IMR-90 (cell line): ENCODE results near the gene SIRT7. TPM values are rescaled to one million over a fixed set of nuclear protein-coding genes. Genes with fewer than 3 reads are reported as not detected.

Source experiments
- ATAC-seq: fragments of 200-7000 bp; cut with Tn5 transposase; 2 replicates; pipeline ENCODE4 v1.9.1; 2020; ENCODE audit warnings: low read depth, mild to moderate bottlenecking, moderate library complexity
- BruUV-seq: library from RNA; stranded (reverse); fragments of 400-500 nt; replicated peaks from 2 replicates; lab custom pipeline; 2021; lab: Mats Ljungman, UMichigan
- CTCF ChIA-PET: fragments of 300-600 bp; formaldehyde crosslinking; extraction: SDS; loops from one replicate; lab custom pipeline; 2021; ENCODE audit warnings: antibody characterized with exemption; lab: Yijun Ruan, JAX
- POLR2A ChIA-PET: fragments of 300-600 bp; sonication (Branson Sonifier 250); formaldehyde crosslinking; loops from one replicate; lab custom pipeline; 2022; ENCODE audit warnings: antibody characterized with exemption; ENCODE audit not compliant: unreplicated experiment; lab: Charles Lee
- DNase-seq: peaks from one replicate; pipeline ENCODE4 v3.0.0; 2013
- H2AFZ ChIP-seq: replicated peaks from 2 replicates; pipeline ENCODE3; 2013; ENCODE audit warnings: low read length, mild to moderate bottlenecking; ENCODE audit not compliant: poor library complexity
- H2AK5ac ChIP-seq: 2 replicates; pipeline ENCODE4 v1.6.1; 2013; ENCODE audit warnings: low read depth, low read length, inconsistent platforms
- H2AK9ac ChIP-seq: replicated peaks from 2 replicates; pipeline ENCODE3; 2013; ENCODE audit warnings: mild to moderate bottlenecking, low read depth, low read length, moderate library complexity; ENCODE audit not compliant: poor library complexity
- H2BK120ac ChIP-seq: 2 replicates; pipeline ENCODE4 v1.6.1; 2013; ENCODE audit warnings: low read depth, low read length, inconsistent platforms
- H2BK15ac ChIP-seq: 3 replicates; pipeline ENCODE4 v1.6.1; 2013; ENCODE audit warnings: low read depth, low read length, inconsistent platforms
- H2BK20ac ChIP-seq: 2 replicates; pipeline ENCODE4 v1.6.1; 2013; ENCODE audit warnings: low read depth, mild to moderate bottlenecking, inconsistent platforms, low read length, moderate library complexity
- H2BK5ac ChIP-seq: 2 replicates; pipeline ENCODE4 v1.6.1; 2013; ENCODE audit warnings: mild to moderate bottlenecking, low read depth, low read length, inconsistent platforms; ENCODE audit not compliant: poor library complexity, severe bottlenecking
- H3K14ac ChIP-seq: replicated peaks from 2 replicates; pipeline ENCODE4 v1.6.1; 2013; ENCODE audit warnings: low read depth, low read length, inconsistent platforms
- H3K18ac ChIP-seq: 2 replicates; pipeline ENCODE4 v1.6.1; 2013; ENCODE audit warnings: low read depth, low read length, control low read depth
- H3K23ac ChIP-seq: 2 replicates; pipeline ENCODE4 v1.6.1; 2013; ENCODE audit warnings: low read depth, low read length, inconsistent platforms
- H3K27ac ChIP-seq: 2 replicates; pipeline ENCODE4 v1.5.1; 2013; ENCODE audit warnings: mild to moderate bottlenecking, control low read depth, low read length; ENCODE audit not compliant: insufficient read depth
- H3K27me3 ChIP-seq: 2 replicates; pipeline ENCODE4 v1.6.1; 2013; ENCODE audit warnings: low read length; ENCODE audit not compliant: control insufficient read depth, insufficient read depth
- H3K36me3 ChIP-seq: 2 replicates; pipeline ENCODE4 v1.6.1; 2013; ENCODE audit warnings: low read length, mixed read lengths; ENCODE audit not compliant: control insufficient read depth, insufficient read depth
- H3K4ac ChIP-seq: 2 replicates; pipeline ENCODE4 v1.6.1; 2013; ENCODE audit warnings: low read depth, low read length, inconsistent platforms
- H3K4me1 ChIP-seq: 2 replicates; pipeline ENCODE4 v1.6.1; 2013; ENCODE audit warnings: low read length, mixed read lengths; ENCODE audit not compliant: control insufficient read depth, insufficient read depth
- H3K4me2 ChIP-seq: 2 replicates; pipeline ENCODE4 v1.6.1; 2013; ENCODE audit warnings: low read depth, mild to moderate bottlenecking, control low read depth, low read length, moderate library complexity
- H3K4me3 ChIP-seq: 2 replicates; pipeline ENCODE4 v1.5.1; 2013; ENCODE audit warnings: low read depth, mild to moderate bottlenecking, control low read depth, low read length, moderate library complexity; ENCODE audit not compliant: insufficient read depth
- H3K56ac ChIP-seq: 2 replicates; pipeline ENCODE4 v1.6.1; 2013; ENCODE audit warnings: low read length, inconsistent platforms; ENCODE audit not compliant: insufficient read depth; ENCODE audit errors: extremely low read depth
- H3K79me1 ChIP-seq, 2 experiments: 2 replicates each; pipeline ENCODE4 v1.6.1; 2013; ENCODE audit warnings: low read length in 2 of 2, inconsistent platforms in 1 of 2, low read depth in 1 of 2
- H3K9ac ChIP-seq: 2 replicates; pipeline ENCODE4 v1.6.1; 2013; ENCODE audit warnings: low read depth, low read length, control low read depth
- H3K9me1 ChIP-seq: 2 replicates; pipeline ENCODE4 v1.6.1; 2013; ENCODE audit warnings: low read length, inconsistent platforms; ENCODE audit not compliant: insufficient read depth
- H3K9me3 ChIP-seq: 2 replicates; pipeline ENCODE4 v1.6.1; 2013; ENCODE audit warnings: low read length; ENCODE audit not compliant: control insufficient read depth, insufficient read depth
- H4K20me1 ChIP-seq: 2 replicates; pipeline ENCODE4 v1.6.1; 2013; ENCODE audit warnings: low read length, inconsistent platforms; ENCODE audit not compliant: insufficient read depth
- H4K5ac ChIP-seq: 2 replicates; pipeline ENCODE4 v1.6.1; 2013; ENCODE audit warnings: mild to moderate bottlenecking, low read depth, low read length, control low read depth
- H4K8ac ChIP-seq, 2 experiments: 2 replicates each; pipeline ENCODE4 v1.6.1; 2013; ENCODE audit warnings: low read depth in 2 of 2, low read length in 2 of 2, control low read depth in 1 of 2, inconsistent platforms in 1 of 2
- H4K91ac ChIP-seq: 2 replicates; pipeline ENCODE4 v1.6.1; 2013; ENCODE audit warnings: low read depth, low read length, inconsistent platforms; ENCODE audit not compliant: insufficient read depth
- BHLHE40 ChIP-seq: fragments of 150-350 bp; IDR thresholded peaks from 2 replicates; pipeline ENCODE4 v1.6.1; 2016; ENCODE audit warnings: mild to moderate bottlenecking, low read depth, low read length
- CEBPB ChIP-seq: IDR thresholded peaks from 2 replicates; pipeline ENCODE4 v1.6.1; 2012; ENCODE audit warnings: low read depth, low read length, improper control_type of control experiment
- CHD1 ChIP-seq: IDR thresholded peaks from 2 replicates; pipeline ENCODE4 v1.6.1; 2012; ENCODE audit warnings: low read depth, low read length, improper control_type of control experiment
- CTCF ChIP-seq: conservative IDR thresholded peaks from 2 replicates; pipeline ENCODE4 v1.5.1; 2012; ENCODE audit warnings: mild to moderate bottlenecking, low read depth, low read length, improper control_type of control experiment
- ELK1 ChIP-seq: fragments of 150-350 bp; IDR thresholded peaks from 2 replicates; pipeline ENCODE4 v1.6.1; 2016; ENCODE audit warnings: low read depth, mild to moderate bottlenecking, low read length, moderate library complexity, borderline replicate concordance
- FOS ChIP-seq: fragments of 150-350 bp; IDR thresholded peaks from 2 replicates; pipeline ENCODE4 v1.6.1; 2016; ENCODE audit warnings: low read depth, low read length
- MAFK ChIP-seq: IDR thresholded peaks from 2 replicates; pipeline ENCODE4 v1.6.1; 2012; ENCODE audit warnings: low read depth, low read length, improper control_type of control experiment
- MAZ ChIP-seq: IDR thresholded peaks from 2 replicates; pipeline ENCODE4 v1.6.1; 2012; ENCODE audit warnings: low read depth, mild to moderate bottlenecking, low read length, improper control_type of control experiment, moderate library complexity, borderline replicate concordance
- MXI1 ChIP-seq: IDR thresholded peaks from 2 replicates; pipeline ENCODE4 v1.6.1; 2012; ENCODE audit warnings: low read depth, mild to moderate bottlenecking, low read length, moderate library complexity, borderline replicate concordance
- NFE2L2 ChIP-seq: fragments of 150-350 bp; IDR thresholded peaks from 2 replicates; pipeline ENCODE4 v1.6.1; 2016; ENCODE audit warnings: low read depth, mild to moderate bottlenecking, low read length
- POLR2A ChIP-seq: IDR thresholded peaks from 2 replicates; pipeline ENCODE4 v1.6.1; 2012; ENCODE audit warnings: mild to moderate bottlenecking, low read depth, low read length
- RAD21 ChIP-seq: IDR thresholded peaks from 2 replicates; pipeline ENCODE4 v1.6.1; 2012; ENCODE audit warnings: low read length, improper control_type of control experiment
- RCOR1 ChIP-seq: IDR thresholded peaks from 2 replicates; pipeline ENCODE4 v1.6.1; 2012; ENCODE audit warnings: mild to moderate bottlenecking, low read length, improper control_type of control experiment; ENCODE audit not compliant: insufficient replicate concordance
- RFX5 ChIP-seq: IDR thresholded peaks from 2 replicates; pipeline ENCODE4 v1.8.0; 2012; ENCODE audit warnings: low read depth, mild to moderate bottlenecking, low read length, moderate library complexity
- SMC3 ChIP-seq: fragments of 150-350 bp; IDR thresholded peaks from 2 replicates; pipeline ENCODE4 v1.6.1; 2016; ENCODE audit warnings: low read depth, mild to moderate bottlenecking, antibody characterized with exemption, low read length, moderate library complexity
- WGBS, 2 experiments: methylation state at CpG; one replicate each; pipeline versions ENCODE4 v1.1.5 to v1.1.7; 2013; ENCODE audit warnings: missing lambda C conversion rate in 2 of 2; ENCODE audit not compliant: insufficient read length in 1 of 2; ENCODE audit errors: extremely low coverage in 2 of 2; 5-methylcytosine and 5-hydroxymethylcytosine counted together
- dilution Hi-C: fragments of 300-500 bp; cut with HindIII; formaldehyde crosslinking; loops from one replicate; pipeline ENCODE4 v1.14.3; 2018; ENCODE audit warnings: low sequenced_read_pairs; ENCODE audit not compliant: unreplicated experiment
- in situ Hi-C: fragments of 300-500 bp; cut with MboI; formaldehyde crosslinking; loops from 3 replicates; pipeline ENCODE4 v1.14.3; 2019; ENCODE audit warnings: low sequenced_read_pairs, inconsistent platforms, mixed read lengths
- intact Hi-C: fragments of 100-400 bp; cut with micrococcal nuclease; formaldehyde crosslinking; loops from 2 replicates; pipeline ENCODE4 v1.10.0; 2022
- polyA plus RNA-seq, 3 experiments: library from polyadenylated mRNA; depleted of rRNA; stranded (reverse); fragments of >200 nt; gene quantifications; 2 replicates each; pipeline ENCODE4 v1.2.3, GENCODE V29; 2012; ENCODE audit warnings: low replicate concordance in 1 of 3
- total RNA-seq: library from RNA; depleted of rRNA; stranded (reverse); fragments of >200 nt; gene quantifications from 2 replicates; pipeline ENCODE4 v1.2.3, GENCODE V29; 2012
- TF ChIP-seq, protein P1 (sequence below): fragments of 150-350 bp; IDR thresholded peaks from 2 replicates; pipeline ENCODE4 v1.6.1; 2017; ENCODE audit warnings: mild to moderate bottlenecking, antibody characterized with exemption, low read length, low read depth

SIRT7 gene
- total and polyA plus RNA-seq, 2 of the 4 experiments (the other 2 are of a cell fraction): 14.5 to 19.8 TPM

- peaks cover 5% of the 10 kb centered on the region; the same call in 1 of the 2 replicates for H4K20me1 ChIP-seq
- H3K9me1 ChIP-seq: peaks cover 21% of the 10 kb centered on the region
- H3K4ac ChIP-seq: peak overlapping the region; percentile 80
- H3K14ac ChIP-seq: peak overlapping the region; percentile 25; the same call in 1 of the 2 replicates
- H2BK5ac ChIP-seq: peak overlapping the region; percentile 76
- no peak overlapping the region for H3K9ac ChIP-seq
- H2BK20ac ChIP-seq: peak overlapping the region; percentile 89
- intact Hi-C loops: no loop called here
- peak overlapping the region; percentile 92 for H2AK5ac ChIP-seq
- H2BK15ac ChIP-seq: peak overlapping the region; percentile 84; the same call in 2 of the 3 replicates
- H3K27ac ChIP-seq: peak overlapping the region; percentile 92; the same call in 1 of the 2 replicates
- peak overlapping the region; percentile 15 for H4K5ac ChIP-seq
- H3K23ac ChIP-seq: peak overlapping the region; percentile 63
- H3K56ac ChIP-seq: no peak overlapping the region; the same call in 1 of the 2 replicates
- H2AFZ ChIP-seq: peak overlapping the region; percentile 53
- H2BK120ac ChIP-seq: peak overlapping the region; percentile 77
- peak overlapping the region in 1 of 2 experiments; percentile 8; a peak in 1 of 4 replicates for H4K8ac ChIP-seq
- H3K4me3 ChIP-seq: no peak overlapping the region
- H3K36me3 ChIP-seq: peaks cover 9% of the 10 kb centered on the region
- dilution Hi-C loops: no loop called here
- in situ Hi-C loops: no loop called here
- peaks cover 17 to 51% of the 10 kb centered on the region in 2 experiments for H3K79me1 ChIP-seq
- H3K18ac ChIP-seq: peak overlapping the region; percentile 16
- H3K27me3 ChIP-seq: no peaks in the 10 kb centered on the region
- ATAC-seq (no peak), DNase-seq (no peak)
- H2AK9ac ChIP-seq: peak overlapping the region; percentile 22
- CTCF ChIA-PET: no interaction called here
- BruUV-seq: no TSS peak
- POLR2A ChIA-PET: no interaction called here
- peak overlapping the region; percentile 80 for H4K91ac ChIP-seq
- TF ChIP-seq CEBPB (no peak), CTCF (no peak), NFE2L2 (no peak), RFX5 (no peak), MXI1 (no peak), BHLHE40 (no peak), ELK1 (no peak), RAD21 (no peak), SMC3 (no peak), FOS (no peak), CHD1 (no peak), POLR2A (no peak), MAFK (no peak), RCOR1 (no peak), MAZ (no peak)
- TF ChIP-seq, protein P1, sequence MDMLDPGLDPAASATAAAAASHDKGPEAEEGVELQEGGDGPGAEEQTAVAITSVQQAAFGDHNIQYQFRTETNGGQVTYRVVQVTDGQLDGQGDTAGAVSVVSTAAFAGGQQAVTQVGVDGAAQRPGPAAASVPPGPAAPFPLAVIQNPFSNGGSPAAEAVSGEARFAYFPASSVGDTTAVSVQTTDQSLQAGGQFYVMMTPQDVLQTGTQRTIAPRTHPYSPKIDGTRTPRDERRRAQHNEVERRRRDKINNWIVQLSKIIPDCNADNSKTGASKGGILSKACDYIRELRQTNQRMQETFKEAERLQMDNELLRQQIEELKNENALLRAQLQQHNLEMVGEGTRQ: no peak
- H3K4me2 ChIP-seq: no peak overlapping the region
- 80% methylated on average over 1 of the region's 5 CpGs; no CpG with 5 or more reads in 1 of the 2 experiments for WGBS, 2 experiments
- peaks cover 13% of the 10 kb centered on the region for H3K4me1 ChIP-seq
- no peaks in the 10 kb centered on the region for H3K9me3 ChIP-seq
Observed at GRCh38 chr17:81877569-81877968, 40.4 kb downstream of the SIRT7 start.
